Brain pericyte (primary cell): Measurements from ENCODE around the gene KANK4.

Experiments used
- DNase-seq: peaks from one replicate; pipeline ENCODE4 v3.0.0-alpha.2; 2012; ENCODE audit warnings: low read depth, low spot score

The KANK4 gene

GRCh38 chr1:62304975-62305374 lies 14.3 kb downstream of the KANK4 start:
- no peak for DNase-seq

GRCh38 chr1:62304515-62304914 lies 14.7 kb downstream of the KANK4 start:
- DNase-seq: no peak

- no peak for DNase-seq
These were observed 17.4 kb downstream of the KANK4 start for GRCh38 chr1:62301726-62302390.

GRCh38 chr1:62299426-62300200 lies 19.6 kb downstream of the KANK4 start:
- DNase-seq: peak; percentile 7

- DNase-seq: no peak
These were observed 23.2 kb downstream of the KANK4 start for GRCh38 chr1:62295921-62296491.

GRCh38 chr1:62294261-62294660 lies 25.0 kb downstream of the KANK4 start:
- DNase-seq: no peak

GRCh38 chr1:62288662-62289061 lies 30.6 kb downstream of the KANK4 start:
- no peak for DNase-seq

GRCh38 chr1:62288224-62288623 lies 31.0 kb downstream of the KANK4 start:
- DNase-seq: no peak

- no peak for DNase-seq
These were observed 32.4 kb downstream of the KANK4 start for GRCh38 chr1:62286786-62287224.

- no peak for DNase-seq
These were observed 33.0 kb downstream of the KANK4 start for GRCh38 chr1:62285984-62286785.

- no peak for DNase-seq
These were observed 33.8 kb downstream of the KANK4 start for GRCh38 chr1:62285440-62285839.

GRCh38 chr1:62283986-62284385 lies 35.2 kb downstream of the KANK4 start:
- DNase-seq: no peak

GRCh38 chr1:62282909-62283755 lies 36.1 kb downstream of the KANK4 start:
- DNase-seq: no peak

- no peak for DNase-seq
These were observed 37.2 kb downstream of the KANK4 start for GRCh38 chr1:62281922-62282555.

- no peak for DNase-seq
These were observed 38.2 kb downstream of the KANK4 start for GRCh38 chr1:62280960-62281465.

- DNase-seq: no peak
These were observed 39.1 kb downstream of the KANK4 start for GRCh38 chr1:62280150-62280549.

- no peak for DNase-seq
These were observed 42.4 kb downstream of the KANK4 start for GRCh38 chr1:62276791-62277190.

- no peak for DNase-seq
These were observed 44.4 kb downstream of the KANK4 start for GRCh38 chr1:62274496-62275485.

GRCh38 chr1:62273953-62274352 lies 45.3 kb downstream of the KANK4 start:
- DNase-seq: no peak
